Endometrial microvascular endothelial cells (primary cell): ENCODE measurements around the gene FMO2. TPM values are rescaled to one million over a fixed set of nuclear protein-coding genes. Genes with fewer than 3 reads are reported as not detected.

Source experiments
- in situ Hi-C: cut with HindIII; loops from 2 replicates; pipeline ENCODE4 v1.10.0; 2017; ENCODE audit warnings: low sequenced_read_pairs, low pct_unique_long_range_greater_than_20kb; ENCODE audit errors: inconsistent ontology term
- total RNA-seq: library from RNA; depleted of rRNA; stranded (reverse); fragments of >200 nt; gene quantifications from one replicate; pipeline ENCODE4 v1.2.3, GENCODE V29; 2015; ENCODE audit errors: inconsistent ontology term

FMO2 gene
- total RNA-seq, 1 donor from 2014 or later: not detected

DNA sequence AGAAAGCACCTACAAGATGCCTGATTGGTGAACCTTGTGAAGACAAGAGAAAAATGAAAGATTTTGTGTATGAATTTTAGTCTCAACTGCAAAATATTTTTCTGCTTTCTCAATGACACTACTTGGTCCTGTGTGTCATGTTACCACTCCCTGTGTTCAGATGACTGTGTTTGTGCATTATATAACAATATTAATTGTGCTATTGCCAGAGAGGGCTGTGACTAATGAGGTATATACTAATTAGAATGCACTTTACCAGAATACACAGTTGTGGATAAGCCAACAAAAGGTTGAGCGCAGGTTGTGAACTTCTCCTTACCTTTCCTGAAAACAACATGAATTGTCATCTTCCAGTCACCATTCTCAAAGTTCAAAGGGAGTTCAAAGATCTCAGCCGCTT, 17.3 kb upstream of the FMO2 start:
- in situ Hi-C loops: no loop called here

DNA sequence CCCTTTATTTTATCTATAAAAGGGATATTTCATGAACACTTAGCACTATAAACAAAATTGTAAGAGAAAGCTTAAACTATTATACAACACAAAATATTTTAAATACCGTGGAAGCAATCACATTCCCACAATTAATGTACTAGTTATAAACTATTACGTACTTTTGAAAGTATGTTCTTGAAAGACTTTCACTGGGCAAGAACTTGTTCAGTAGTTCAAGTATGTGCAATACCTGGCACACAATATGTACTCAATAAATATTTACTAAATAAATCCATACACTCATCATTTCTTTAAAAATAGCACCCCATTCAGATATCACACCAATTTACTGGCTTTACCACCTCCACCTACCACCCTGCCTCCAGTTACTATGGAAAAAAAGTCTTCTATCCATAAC, 12.6 kb upstream of the FMO2 start:
- in situ Hi-C loops: no loop called here

DNA sequence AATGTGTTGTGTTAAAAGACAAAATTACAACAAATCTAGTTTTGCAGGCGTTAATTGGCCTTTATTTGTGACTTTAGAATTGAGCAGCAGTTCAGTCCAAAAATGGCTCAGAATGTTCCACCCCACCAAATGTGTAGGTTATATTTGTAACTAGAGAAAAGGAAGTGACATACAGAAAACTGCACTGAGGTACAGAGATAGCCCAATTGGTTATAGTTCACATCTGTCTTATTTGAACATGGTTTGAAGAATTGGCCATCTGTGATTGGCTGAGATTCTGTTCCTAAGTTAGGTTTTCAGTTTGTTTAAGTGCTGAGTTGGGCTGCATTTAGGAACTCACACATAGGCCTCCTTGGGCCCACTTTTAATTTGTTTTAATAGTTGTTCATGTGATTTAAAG, 12.0 kb upstream of the FMO2 start:
- in situ Hi-C loops: no loop called here

DNA sequence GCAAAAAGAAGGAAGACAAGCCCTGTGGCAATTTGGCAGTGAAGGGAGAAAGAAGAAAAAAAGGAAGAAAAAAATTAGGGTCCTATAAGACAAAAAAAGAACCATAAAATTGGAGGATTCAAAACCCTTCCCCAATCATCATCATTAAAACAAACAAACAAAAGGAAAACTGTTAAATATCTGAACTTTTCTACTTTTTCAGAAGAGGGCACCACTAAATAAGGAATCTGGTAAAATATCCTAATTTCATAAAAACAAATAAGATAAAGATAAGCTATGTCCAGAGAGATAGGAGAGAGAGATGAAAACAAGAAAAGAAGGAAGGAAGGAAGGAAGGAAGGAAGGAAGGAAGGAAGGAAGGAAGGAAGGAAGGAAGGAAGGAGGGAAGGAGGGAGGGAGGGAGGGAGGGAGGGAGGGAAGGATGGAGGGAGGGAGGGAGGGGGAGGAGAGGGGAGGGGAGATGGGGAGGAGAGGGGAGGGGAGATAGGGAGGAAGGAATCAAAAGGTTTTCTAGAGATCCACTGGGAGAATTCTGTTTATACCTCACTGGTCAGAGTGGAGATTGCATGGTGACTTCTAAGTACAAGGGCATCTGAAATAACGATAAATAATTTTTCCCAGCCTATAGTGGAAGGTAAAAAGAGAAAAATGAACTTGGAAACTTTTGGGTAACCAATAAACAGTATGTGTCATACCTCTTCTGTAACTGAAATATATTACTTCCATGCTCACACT, 10.4 kb upstream of the FMO2 start:
- in situ Hi-C loops: no loop called here

DNA sequence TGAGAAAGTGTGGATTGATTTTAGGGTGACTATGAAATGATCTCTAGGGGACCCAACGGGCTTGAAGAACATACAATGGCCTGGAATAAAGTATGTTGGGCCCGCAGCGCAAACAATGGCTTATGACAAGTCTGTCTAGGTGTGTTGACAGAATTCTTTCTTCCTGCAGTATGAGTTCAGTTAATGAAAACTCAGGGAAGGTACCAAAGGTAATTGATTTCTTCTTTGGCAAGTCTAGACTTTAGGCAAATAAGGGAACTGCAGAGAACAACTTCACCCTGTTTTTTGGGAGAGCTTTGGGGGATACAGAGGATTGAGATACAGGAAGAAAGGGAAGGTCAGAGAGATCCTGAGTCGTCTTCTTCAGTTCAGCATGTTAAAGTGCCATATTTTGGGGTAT, 7.8 kb upstream of the FMO2 start:
- in situ Hi-C loops: no loop called here

DNA sequence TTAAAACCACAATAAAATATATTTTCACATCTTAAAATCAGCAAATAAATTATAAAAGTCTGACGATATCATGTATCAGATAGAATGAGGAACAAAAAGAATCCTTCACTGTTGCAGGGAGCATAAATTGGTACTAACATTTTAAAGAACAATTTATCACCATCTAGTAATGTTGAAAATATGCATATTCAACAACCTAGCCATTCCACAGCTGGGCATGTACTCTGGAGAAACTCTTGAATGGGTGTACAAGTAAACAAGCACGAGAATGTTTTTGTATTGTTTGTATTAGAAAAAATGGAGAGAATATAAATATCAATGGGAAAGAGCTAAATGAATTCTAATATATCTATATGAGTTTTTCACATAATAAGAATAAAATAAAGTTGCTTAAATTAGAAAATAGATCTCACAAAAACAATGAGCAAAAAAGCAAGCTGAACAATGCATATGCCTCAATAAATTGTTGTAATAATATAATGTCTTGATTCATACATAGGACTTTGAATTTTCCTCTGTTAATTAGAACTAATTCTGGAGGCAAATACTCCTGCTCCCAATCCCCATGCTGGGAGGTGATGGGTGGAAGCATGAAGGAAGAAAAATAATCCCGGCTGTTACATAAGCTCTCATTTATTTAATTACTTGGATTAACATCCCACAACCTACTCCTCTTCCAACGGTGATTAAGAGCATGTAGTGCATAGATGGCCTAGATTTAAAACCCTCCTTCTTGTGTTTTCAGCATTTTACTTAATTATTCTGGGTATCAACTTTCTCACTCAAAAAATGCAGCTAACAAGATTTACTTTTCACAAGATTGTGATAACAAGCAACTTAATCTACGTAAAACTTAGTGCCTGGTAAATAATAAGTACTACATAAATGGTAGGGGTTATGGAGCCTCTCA, 5.5 kb upstream of the FMO2 start:
- in situ Hi-C loops: no loop called here

DNA sequence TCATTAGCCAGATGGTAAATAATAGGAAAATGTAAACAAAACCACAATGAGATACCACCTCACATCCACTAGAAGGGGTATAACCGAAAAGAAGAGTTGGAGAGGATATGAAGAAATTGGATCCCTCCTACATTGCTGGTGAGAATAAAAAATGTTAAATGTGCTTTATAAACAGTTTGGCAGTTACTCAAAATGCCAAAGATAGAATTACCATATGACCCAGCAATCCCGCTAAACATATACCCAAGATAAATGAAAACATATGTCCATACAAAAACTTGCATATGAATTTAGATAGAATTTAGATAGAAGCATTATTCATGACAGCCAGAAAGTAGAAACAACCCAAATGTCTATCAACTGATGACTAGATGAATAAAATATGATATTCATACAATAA, 4.4 kb upstream of the FMO2 start:
- in situ Hi-C loops: no loop called here

DNA sequence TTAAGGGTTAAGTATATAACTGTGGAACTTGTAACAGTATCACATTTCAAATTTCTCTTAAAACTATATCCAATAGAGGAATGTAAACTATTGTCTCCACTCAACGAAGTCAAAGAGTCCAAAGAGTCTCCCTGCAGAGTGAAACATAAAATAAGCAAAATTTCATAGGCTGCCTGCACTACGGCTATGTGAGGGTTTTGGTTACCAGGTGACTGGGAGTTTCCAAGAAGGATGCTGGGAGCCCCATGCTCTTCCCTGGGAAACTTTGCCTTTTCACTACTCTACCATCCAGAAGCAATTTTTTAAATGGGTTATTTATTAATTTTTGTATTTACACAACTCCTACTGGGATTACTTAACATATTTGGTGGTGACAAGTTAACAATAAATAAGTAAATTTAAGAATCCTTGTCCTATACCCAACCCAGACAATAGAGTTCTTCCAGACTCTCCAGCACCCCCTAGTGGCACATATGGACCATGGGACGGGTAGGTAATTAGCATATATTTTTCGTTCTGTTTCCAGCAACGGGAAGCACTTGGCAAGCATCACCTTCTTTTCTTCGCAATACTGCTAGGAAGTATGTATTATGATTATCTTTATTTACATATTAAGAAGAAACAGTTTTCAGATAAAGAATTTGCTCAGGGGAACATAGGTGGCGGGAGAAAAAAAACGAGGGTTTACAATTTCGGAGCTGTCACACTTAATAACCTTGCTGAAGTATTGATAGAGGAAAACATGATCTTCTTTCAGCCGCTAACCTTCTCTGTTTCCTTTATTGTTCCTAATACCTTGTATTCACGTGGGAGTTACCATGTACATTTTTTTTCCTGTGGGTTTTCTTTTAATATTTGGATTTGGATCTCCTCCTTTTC, 3.5 kb downstream of the FMO2 start:
- in situ Hi-C loops: no loop called here

DNA sequence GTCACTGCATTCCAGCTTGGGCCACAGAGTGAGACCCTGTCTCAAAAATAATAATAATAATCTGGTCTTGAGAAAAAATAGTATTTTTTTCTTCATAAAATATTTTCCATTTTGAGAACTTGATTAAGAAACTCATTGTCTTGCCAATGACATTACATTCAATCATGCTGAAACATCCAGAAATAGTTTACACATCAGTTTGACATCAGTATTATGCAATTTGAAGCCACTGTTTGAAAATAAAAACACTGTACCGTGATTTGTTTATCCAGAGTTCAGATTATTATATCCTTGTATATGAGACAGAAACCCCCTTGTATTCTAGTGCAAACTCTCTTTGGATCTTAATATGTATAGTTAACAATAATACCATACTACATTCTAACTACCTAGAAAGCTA, 6.9 kb downstream of the FMO2 start:
- in situ Hi-C loops: no loop called here

DNA sequence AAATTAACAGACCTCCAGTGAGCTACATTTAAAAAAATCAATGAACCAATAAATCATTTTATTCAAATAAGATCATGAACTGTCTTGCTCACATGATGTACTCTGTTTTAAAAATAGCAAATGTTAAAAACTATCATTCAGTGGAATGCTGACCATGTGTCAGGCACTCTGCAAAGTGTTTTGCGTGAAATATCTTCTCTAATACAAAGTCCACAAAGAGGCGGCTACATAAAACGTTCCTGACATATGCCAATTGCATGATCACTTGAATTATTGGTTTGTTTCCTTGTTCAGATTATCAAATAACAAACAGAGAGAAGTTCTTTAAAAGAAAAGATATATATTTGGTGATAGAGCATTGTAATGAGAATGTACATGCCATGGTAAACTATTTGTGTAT, 10.7 kb downstream of the FMO2 start:
- in situ Hi-C loops: no loop called here

DNA sequence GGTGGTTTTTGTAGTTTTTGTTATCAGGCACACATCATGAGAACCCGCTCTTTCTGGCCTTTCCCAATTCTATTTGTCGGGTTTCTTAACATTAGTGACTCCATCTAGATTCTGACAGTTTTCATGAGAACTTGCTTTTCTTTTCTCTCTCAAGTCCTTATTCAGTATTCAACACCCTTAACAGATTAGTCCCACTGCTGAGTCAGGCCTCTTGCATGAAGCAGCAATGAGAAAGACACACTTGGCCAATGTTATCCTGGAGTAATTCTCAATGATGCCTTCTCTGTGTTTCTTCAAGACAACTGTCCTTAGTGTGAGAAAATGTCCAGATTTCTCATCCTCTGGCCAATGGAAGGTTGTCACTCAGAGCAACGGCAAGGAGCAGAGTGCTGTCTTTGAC, 11.3 kb downstream of the FMO2 start:
- in situ Hi-C loops: no loop called here

DNA sequence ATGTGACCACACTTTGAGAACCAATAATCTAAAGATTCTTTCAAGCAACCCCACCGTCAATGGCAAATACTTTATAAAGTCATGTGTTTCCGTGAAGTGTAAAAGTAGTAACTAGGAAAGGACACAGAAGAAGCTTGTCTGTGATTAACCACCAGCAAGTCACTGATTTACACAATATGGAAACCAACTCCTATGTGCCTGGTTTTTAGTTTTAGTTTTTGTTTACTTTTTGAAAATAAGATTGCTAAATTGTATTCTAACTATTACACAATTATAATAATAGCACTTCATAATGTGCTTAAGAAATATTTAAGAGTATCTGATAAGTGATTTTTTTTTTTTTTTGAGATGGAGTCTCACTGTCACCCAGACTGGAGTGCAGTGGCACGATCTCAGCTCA, 13.0 kb downstream of the FMO2 start:
- in situ Hi-C loops: no loop called here

DNA sequence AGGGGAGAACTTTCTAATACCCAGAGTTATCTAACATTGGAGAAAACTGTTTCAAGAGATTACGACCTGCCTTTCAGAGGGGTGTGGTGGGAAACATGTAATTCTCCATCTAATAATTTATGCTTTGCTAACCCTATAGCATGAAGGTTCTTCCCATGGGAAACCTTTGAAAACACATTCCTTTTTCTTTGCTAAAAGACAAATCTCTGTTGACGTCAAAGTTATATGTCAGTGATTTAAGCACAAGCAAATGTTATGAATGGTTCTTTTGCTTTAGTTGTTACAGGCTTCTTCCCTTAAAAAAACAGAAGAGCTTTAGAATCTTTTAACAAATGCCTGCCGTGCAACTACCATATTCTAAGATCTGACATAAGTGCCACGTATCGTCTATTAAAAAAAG, 19.2 kb downstream of the FMO2 start:
- in situ Hi-C loops: no loop called here

DNA sequence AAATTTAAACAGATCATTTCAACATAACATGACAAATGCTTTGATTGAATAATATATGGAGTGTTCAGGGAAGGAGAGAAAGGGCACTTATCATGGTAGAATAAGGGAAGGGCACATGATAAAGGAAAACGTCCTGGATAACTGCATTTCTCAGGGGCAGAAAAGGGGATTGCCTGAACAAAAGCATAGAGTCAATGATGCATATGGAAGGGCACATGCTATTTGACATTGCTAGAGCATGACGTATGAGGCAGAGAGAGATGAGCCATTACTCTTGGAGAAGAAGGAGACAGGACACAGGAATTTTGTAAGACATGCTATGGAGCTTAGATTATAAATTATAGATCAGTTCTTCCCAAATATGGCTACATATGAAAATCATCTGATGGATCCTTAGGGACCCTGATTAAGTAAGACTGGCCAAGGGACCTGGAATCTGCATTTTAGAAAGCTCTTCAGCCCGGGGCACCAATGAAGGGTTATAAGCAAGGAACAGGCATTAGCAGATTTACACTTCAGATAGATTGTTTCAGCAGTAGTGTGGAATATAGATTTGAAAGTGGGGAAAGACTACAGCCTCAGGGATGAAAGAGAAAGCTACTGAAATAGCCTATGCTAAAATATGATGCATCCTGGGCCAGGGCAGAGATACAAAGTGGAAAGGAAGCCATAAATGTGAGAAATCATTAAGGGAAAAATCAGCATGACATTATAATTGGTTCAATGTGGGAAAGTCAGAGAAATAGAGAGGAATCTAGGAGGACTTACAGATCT, 21.3 kb downstream of the FMO2 start:
- in situ Hi-C loops: no loop called here

DNA sequence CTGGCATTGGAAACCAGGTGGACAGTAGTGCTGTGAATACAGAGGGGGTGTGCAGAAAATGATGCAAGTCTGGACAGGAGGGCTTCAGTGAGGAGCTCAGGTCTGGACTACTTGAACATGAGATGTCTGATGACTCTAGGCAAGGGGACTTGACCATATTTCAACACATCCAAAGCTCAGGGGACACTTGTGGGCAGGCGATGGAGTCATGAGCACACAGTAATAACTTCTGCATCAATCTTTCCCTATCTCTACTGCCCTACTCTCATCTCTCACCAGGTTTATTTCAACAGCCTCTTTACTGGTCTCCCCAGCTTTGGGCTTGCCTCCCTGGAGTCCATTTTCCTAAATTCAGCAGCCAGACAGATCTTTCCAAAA, 21.9 kb downstream of the FMO2 start:
- in situ Hi-C loops: no loop called here

DNA sequence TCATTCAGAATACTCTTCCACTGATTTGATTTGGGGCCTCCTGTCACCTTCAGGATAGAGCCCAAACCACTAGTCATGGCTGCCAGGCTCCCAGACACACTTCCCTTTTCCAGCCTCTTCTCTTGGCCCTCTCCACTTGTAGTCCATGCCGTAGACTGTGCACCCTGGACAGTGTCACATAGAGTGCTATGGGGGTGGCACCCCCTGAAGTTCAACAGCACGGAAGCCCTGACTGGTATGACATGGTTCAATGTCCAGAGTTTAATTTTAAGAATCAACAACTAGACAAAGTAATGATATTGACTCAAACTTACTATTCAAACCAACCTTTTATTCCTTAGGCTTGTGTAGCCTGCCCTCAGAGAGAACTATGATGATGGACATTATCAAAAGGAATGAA, 22.3 kb downstream of the FMO2 start:
- in situ Hi-C loops: no loop called here

DNA sequence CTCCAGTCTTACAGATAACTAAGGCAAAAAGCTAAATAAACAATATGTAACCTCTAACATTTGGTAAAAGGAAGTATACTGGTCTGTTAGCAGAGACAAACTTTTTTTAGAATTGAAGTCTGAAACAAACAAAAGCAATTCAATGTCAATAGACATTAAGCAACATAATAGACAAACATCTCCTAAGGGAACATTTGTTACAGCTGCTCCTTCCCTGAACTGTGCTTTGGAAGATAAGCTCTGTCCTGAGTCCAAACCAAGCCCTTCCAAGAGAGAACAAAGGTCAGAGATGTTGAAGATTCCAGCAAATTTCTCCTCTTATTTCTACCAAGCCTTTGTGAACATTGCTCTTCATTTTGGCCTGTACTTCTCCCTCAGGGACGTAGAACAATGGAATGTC, 25.3 kb downstream of the FMO2 start:
- in situ Hi-C loops: no loop called here

DNA sequence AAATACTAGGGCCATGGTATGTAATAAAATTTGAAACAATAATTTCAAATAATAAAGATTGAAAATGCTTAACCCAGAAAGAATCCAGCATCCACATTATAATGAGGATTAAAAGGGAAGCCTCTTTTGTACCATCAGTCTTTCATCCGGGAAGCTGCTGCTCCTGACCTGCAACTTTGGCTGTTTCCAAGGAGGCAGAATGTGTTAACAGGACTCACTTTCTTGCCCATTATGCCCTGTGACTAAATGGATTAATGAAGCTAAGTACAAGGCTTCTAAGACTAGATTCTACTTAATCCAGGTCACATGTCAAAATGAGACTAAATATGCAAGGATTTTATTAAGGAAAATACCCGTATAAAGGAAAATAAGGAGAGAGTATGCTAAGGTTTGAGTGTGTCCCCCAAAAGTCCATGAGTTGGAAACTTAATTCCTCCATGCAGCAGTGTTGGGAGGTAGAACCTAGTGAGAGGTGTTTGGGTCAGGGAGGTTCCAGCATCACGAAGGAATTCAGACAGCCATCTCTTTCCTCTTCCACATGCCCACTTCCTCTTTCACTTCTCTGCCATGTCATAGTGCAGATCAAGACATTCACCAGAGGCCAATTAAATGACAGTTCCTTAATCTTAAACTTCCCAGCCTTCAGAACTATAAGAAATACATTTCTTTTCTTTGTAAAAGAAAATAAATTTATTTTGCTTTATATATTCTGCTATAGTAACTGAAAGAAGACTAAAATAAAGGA, 27.7 kb downstream of the FMO2 start:
- in situ Hi-C loops: no loop called here
